ENCODE measurements around the gene BIRC3.
"Not testable (repeated sequence)": the region's sequence is repeated elsewhere in the genome, so short reads cannot be mapped to it uniquely, and the experiment has no call there.

Gene BIRC3

GRCh38 chr11:102374633-102375424 lies 57.5 kb downstream of the BIRC3 start:
- not testable (repeated sequence) for DNase-seq (ENCODE audit: low read depth in 3 of 3)

GRCh38 chr11:102375720-102376399 lies 58.6 kb downstream of the BIRC3 start:
- DNase-seq (ENCODE audit: low read depth in 3 of 3): no peak

- no peak for DNase-seq (ENCODE audit: low read depth in 3 of 3)
Measured at GRCh38 chr11:102377891-102378290, 60.6 kb downstream of the BIRC3 start.

- DNase-seq (ENCODE audit: low read depth in 3 of 3): no peak
Measured at GRCh38 chr11:102378818-102379217, 61.5 kb downstream of the BIRC3 start.

GRCh38 chr11:102382384-102382783 lies 65.1 kb downstream of the BIRC3 start:
- DNase-seq (ENCODE audit: low read depth in 3 of 3): no peak

GRCh38 chr11:102383839-102384238 lies 66.6 kb downstream of the BIRC3 start:
- DNase-seq (ENCODE audit: low read depth in 3 of 3): no peak

GRCh38 chr11:102384419-102385079 lies 67.3 kb downstream of the BIRC3 start:
- no peak for DNase-seq (ENCODE audit: low read depth in 3 of 3)

GRCh38 chr11:102385085-102386007 lies 68.1 kb downstream of the BIRC3 start:
- DNase-seq (ENCODE audit: low read depth in 3 of 3): no peak

GRCh38 chr11:102386136-102386734 lies 69.0 kb downstream of the BIRC3 start:
- DNase-seq (ENCODE audit: low read depth in 3 of 3): no peak

- DNase-seq (ENCODE audit: low read depth in 3 of 3): no peak
Measured at GRCh38 chr11:102387043-102387781, 69.9 kb downstream of the BIRC3 start.

Measured in stimulated activated CD4-positive, alpha-beta T cell treated with anti-CD3 and anti-CD28 coated beads, TNF-alpha, amount 100 ng/mL, for 48 hours (primary cell).